ENCODE results near the gene SHF. TPM values are rescaled to one million over a fixed set of nuclear protein-coding genes. Genes with fewer than 3 reads are reported as not detected.
"Not testable (repeated sequence)": the region's sequence is repeated elsewhere in the genome, so short reads cannot be mapped to it uniquely, and the experiment has no call there.

The SHF gene
- total RNA-seq (10 to 100 TPM; 25.4 to 29.5 TPM), polyA plus RNA-seq (1.5 TPM)

GRCh38 chr15:45187894-45188830 lies at the start of gene SHF:
SHF (minus strand) TSS chr15:45187966; CDS start chr15:45187951, 15 bp downstream.
- Histone ChIP-seq H3K4me1 (ENCODE audit: insufficient read depth, low read length) (peaks cover 11% of the 10 kb centered on the region), H3K36me3 (ENCODE audit: insufficient read depth, low read length) (no peaks in the 10 kb centered on the region), H3K9me3 (ENCODE audit: low read length) (no peaks in the 10 kb centered on the region), H3K4me3 (ENCODE audit: low read length) (peak within 1 kb of the TSS; percentile 65), H3K27me3 (ENCODE audit: insufficient read depth, low read length, poor library complexity, severe bottlenecking) (no peaks in the 10 kb centered on the region), H3K27ac (ENCODE audit: low read depth, low read length) (peak within 1 kb of the TSS; percentile 41)
- peak; percentile 44 to 75 (median 53) for DNase-seq
- peaks cover 13 to 14% of the 10 kb centered on the region in 2 donors for H3K27me3 Mint-ChIP-seq
- peaks cover 0 to 4% (median 0%) of the 10 kb centered on the region in 3 donors for H3K36me3 Mint-ChIP-seq
- H3K4me3 Mint-ChIP-seq = peak within 1 kb of the TSS; percentile 84 to 96 (median 93)
- POLR2A ChIA-PET = interaction anchor here (0.7 to 1.3 kb wide), 4 partner anchors 10 to 21 kb away, joined by 3 to 10 read pairs (median 7); no protein-coding TSS in a partner anchor
- CTCF ChIA-PET = interaction anchor here (0.7 to 2.1 kb wide), 4 partner anchors 10 to 20 kb away, joined by 4 to 9 read pairs (median 6); no protein-coding TSS in a partner anchor
- H3K27ac Mint-ChIP-seq = peak within 1 kb of the TSS; percentile 59 to 96 (median 87)
- no peaks in the 10 kb centered on the region for H3K9me3 Mint-ChIP-seq
- H3K4me1 Mint-ChIP-seq = peaks cover 11 to 21% (median 15%) of the 10 kb centered on the region in 3 donors

- H3K4me1 Mint-ChIP-seq; CTCF ChIA-PET; H3K27me3 ChIP-seq (ENCODE audit: insufficient read depth, low read length, poor library complexity, severe bottlenecking); H3K36me3 ChIP-seq (ENCODE audit: insufficient read depth, low read length); H3K27ac Mint-ChIP-seq; POLR2A ChIA-PET; H3K27ac ChIP-seq (ENCODE audit: low read depth, low read length); H3K4me3 ChIP-seq (ENCODE audit: low read length); H3K4me1 ChIP-seq (ENCODE audit: insufficient read depth, low read length); DNase-seq; H3K4me3 Mint-ChIP-seq: not testable (repeated sequence)
- Mint-ChIP-seq H3K36me3 (peaks cover 0 to 40% (median 4%) of the 10 kb centered on the region in 3 donors), H3K9me3 (peaks cover 54 to 86% (median 75%) of the 10 kb centered on the region in 5 donors), H3K27me3 (peaks cover 12 to 20% of the 10 kb centered on the region in 2 donors)
- H3K9me3 ChIP-seq (ENCODE audit: low read length) = peaks cover 14% of the 10 kb centered on the region
Observed at GRCh38 chr15:45236806-45237205, 49.0 kb upstream of the SHF start.

GRCh38 chr15:45234562-45235235 lies 46.9 kb upstream of the SHF start:
- Mint-ChIP-seq H3K9me3 (peaks cover 39 to 72% (median 58%) of the 10 kb centered on the region in 5 donors), H3K36me3 (peaks cover 1 to 38% (median 3%) of the 10 kb centered on the region in 3 donors), H3K4me1 (no peaks in the 10 kb centered on the region), H3K4me3 (no peak overlapping the region), H3K27ac (no peak overlapping the region), H3K27me3 (peaks cover 12 to 29% of the 10 kb centered on the region in 2 donors)
- no peak overlapping the region for H3K27ac ChIP-seq (ENCODE audit: low read depth, low read length)
- POLR2A ChIA-PET = no interaction called here
- CTCF ChIA-PET = interaction anchor here (0.9 kb wide), 1 partner anchor 14 kb away, joined by 3 read pairs; no protein-coding TSS in a partner anchor
- H3K4me1 ChIP-seq (ENCODE audit: insufficient read depth, low read length) = no peaks in the 10 kb centered on the region
- no peaks in the 10 kb centered on the region for H3K36me3 ChIP-seq (ENCODE audit: insufficient read depth, low read length)
- no peaks in the 10 kb centered on the region for H3K27me3 ChIP-seq (ENCODE audit: insufficient read depth, low read length, poor library complexity, severe bottlenecking)
- no peak for DNase-seq
- H3K9me3 ChIP-seq (ENCODE audit: low read length) = peaks cover 7% of the 10 kb centered on the region
- no peak overlapping the region for H3K4me3 ChIP-seq (ENCODE audit: low read length)

- CTCF ChIA-PET = no interaction called here
- no peak overlapping the region for H3K27ac ChIP-seq (ENCODE audit: low read depth, low read length)
- no peak overlapping the region for H3K4me3 ChIP-seq (ENCODE audit: low read length)
- Mint-ChIP-seq H3K9me3 (peaks cover 16 to 49% (median 41%) of the 10 kb centered on the region in 5 donors), H3K4me1 (no peaks in the 10 kb centered on the region), H3K27ac (no peak overlapping the region), H3K4me3 (no peak overlapping the region), H3K36me3 (peaks cover 0 to 27% (median 1%) of the 10 kb centered on the region in 3 donors), H3K27me3 (peaks cover 15 to 29% of the 10 kb centered on the region in 2 donors)
- no peaks in the 10 kb centered on the region for H3K36me3 ChIP-seq (ENCODE audit: insufficient read depth, low read length)
- H3K4me1 ChIP-seq (ENCODE audit: insufficient read depth, low read length) = no peaks in the 10 kb centered on the region
- H3K27me3 ChIP-seq (ENCODE audit: insufficient read depth, low read length, poor library complexity, severe bottlenecking) = no peaks in the 10 kb centered on the region
- no peak for DNase-seq
- H3K9me3 ChIP-seq (ENCODE audit: low read length) = peaks cover 7% of the 10 kb centered on the region
- POLR2A ChIA-PET = no interaction called here
Observed at GRCh38 chr15:45231864-45232562, 44.2 kb upstream of the SHF start.

GRCh38 chr15:45231132-45231531 lies 43.4 kb upstream of the SHF start:
- no peaks in the 10 kb centered on the region for H3K4me1 Mint-ChIP-seq
- peaks cover 15 to 35% of the 10 kb centered on the region in 2 donors for H3K27me3 Mint-ChIP-seq
- DNase-seq = no peak
- peaks cover 0 to 19% (median 1%) of the 10 kb centered on the region in 3 donors for H3K36me3 Mint-ChIP-seq
- H3K4me3 ChIP-seq (ENCODE audit: low read length) = no peak overlapping the region
- H3K9me3 ChIP-seq (ENCODE audit: low read length) = peaks cover 7% of the 10 kb centered on the region
- CTCF ChIA-PET = no interaction called here
- H3K36me3 ChIP-seq (ENCODE audit: insufficient read depth, low read length) = no peaks in the 10 kb centered on the region
- H3K4me1 ChIP-seq (ENCODE audit: insufficient read depth, low read length) = no peaks in the 10 kb centered on the region
- no peak overlapping the region for H3K4me3 Mint-ChIP-seq
- H3K27me3 ChIP-seq (ENCODE audit: insufficient read depth, low read length, poor library complexity, severe bottlenecking) = no peaks in the 10 kb centered on the region
- POLR2A ChIA-PET = interaction anchor here (0.6 kb wide), 1 partner anchor 589 kb away, joined by 3 read pairs; no protein-coding TSS in a partner anchor
- no peak overlapping the region for H3K27ac Mint-ChIP-seq
- peaks cover 7 to 40% (median 32%) of the 10 kb centered on the region in 5 donors for H3K9me3 Mint-ChIP-seq
- H3K27ac ChIP-seq (ENCODE audit: low read depth, low read length) = no peak overlapping the region

GRCh38 chr15:45230245-45230965 lies 42.6 kb upstream of the SHF start:
- H3K36me3 Mint-ChIP-seq = peaks cover 0 to 15% (median 1%) of the 10 kb centered on the region in 3 donors
- H3K36me3 ChIP-seq (ENCODE audit: insufficient read depth, low read length) = no peaks in the 10 kb centered on the region
- no peak overlapping the region for H3K27ac ChIP-seq (ENCODE audit: low read depth, low read length)
- H3K4me1 Mint-ChIP-seq = no peaks in the 10 kb centered on the region
- H3K9me3 Mint-ChIP-seq = peaks cover 2 to 33% (median 25%) of the 10 kb centered on the region in 5 donors
- H3K4me1 ChIP-seq (ENCODE audit: insufficient read depth, low read length) = no peaks in the 10 kb centered on the region
- no peak overlapping the region for H3K4me3 ChIP-seq (ENCODE audit: low read length)
- DNase-seq = no peak
- H3K4me3 Mint-ChIP-seq = no peak overlapping the region
- H3K27me3 ChIP-seq (ENCODE audit: insufficient read depth, low read length, poor library complexity, severe bottlenecking) = no peaks in the 10 kb centered on the region
- peaks cover 18 to 40% of the 10 kb centered on the region in 2 donors for H3K27me3 Mint-ChIP-seq
- POLR2A ChIA-PET = interaction anchor here (0.6 kb wide), 1 partner anchor 588 kb away, joined by 3 read pairs; no protein-coding TSS in a partner anchor
- peaks cover 7% of the 10 kb centered on the region for H3K9me3 ChIP-seq (ENCODE audit: low read length)
- H3K27ac Mint-ChIP-seq = no peak overlapping the region
- CTCF ChIA-PET = no interaction called here

GRCh38 chr15:45228931-45229330 lies 41.2 kb upstream of the SHF start:
- H3K4me3 ChIP-seq (ENCODE audit: low read length) = no peak overlapping the region
- H3K9me3 ChIP-seq (ENCODE audit: low read length) = peaks cover 7% of the 10 kb centered on the region
- peaks cover 0 to 19% (median 12%) of the 10 kb centered on the region in 5 donors for H3K9me3 Mint-ChIP-seq
- no peak overlapping the region for H3K27ac Mint-ChIP-seq
- ChIA-PET POLR2A (no interaction called here), CTCF (no interaction called here)
- no peak overlapping the region for H3K27ac ChIP-seq (ENCODE audit: low read depth, low read length)
- no peaks in the 10 kb centered on the region for H3K36me3 ChIP-seq (ENCODE audit: insufficient read depth, low read length)
- peaks cover 0 to 6% (median 1%) of the 10 kb centered on the region in 3 donors for H3K36me3 Mint-ChIP-seq
- no peaks in the 10 kb centered on the region for H3K4me1 ChIP-seq (ENCODE audit: insufficient read depth, low read length)
- no peaks in the 10 kb centered on the region for H3K4me1 Mint-ChIP-seq
- no peak for DNase-seq
- no peaks in the 10 kb centered on the region for H3K27me3 ChIP-seq (ENCODE audit: insufficient read depth, low read length, poor library complexity, severe bottlenecking)
- no peak overlapping the region for H3K4me3 Mint-ChIP-seq
- H3K27me3 Mint-ChIP-seq = peaks cover 19 to 54% of the 10 kb centered on the region in 2 donors

All from CD8-positive, alpha-beta memory T cell (primary cell).